Testis (tissue), 3 donors: ENCODE data around the gene SRRM2. TPM values are rescaled to one million over a fixed set of nuclear protein-coding genes. Genes with fewer than 3 reads are reported as not detected.

Experiments used
- DNase-seq: peaks from one replicate; pipeline ENCODE4 v3.0.0-alpha.2; 2019
- H3K27ac ChIP-seq, 2 donors: fragments of 200-600 bp; sonication (generic); one replicate each; pipeline ENCODE4 v1.5.1; 2019
- H3K27me3 ChIP-seq: fragments of 200-600 bp; sonication (generic); one replicate; pipeline ENCODE4 v1.5.1; 2019
- H3K36me3 ChIP-seq: fragments of 200-600 bp; sonication (generic); one replicate; pipeline ENCODE4 v1.5.1; 2017; ENCODE audit warnings: low read depth; ENCODE audit errors: missing control alignments
- H3K4me1 ChIP-seq: fragments of 200-600 bp; sonication (generic); one replicate; pipeline ENCODE4 v1.5.1; 2019
- H3K4me3 ChIP-seq, 2 donors: fragments of 200-600 bp; sonication (generic); one replicate each; pipeline ENCODE4 v1.5.1; 2017 to 2019
- H3K9me3 ChIP-seq: fragments of 200-600 bp; sonication (generic); one replicate; pipeline ENCODE4 v1.5.1; 2017
- CTCF ChIP-seq, 3 experiments: fragments of 450-650 bp in 2 of 3; fragments of 200-600 bp in 1 of 3; sonication (generic) in 1 of 3; IDR thresholded peaks; one replicate each; pipeline ENCODE4 v1.5.1; 2016 to 2019; ENCODE audit warnings: antibody characterized with exemption in 3 of 3, mild to moderate bottlenecking in 2 of 3, moderate library complexity in 1 of 3
- POLR2A ChIP-seq: fragments of 450-650 bp; IDR thresholded peaks from one replicate; pipeline ENCODE4 v1.6.1; 2017; ENCODE audit warnings: antibody characterized with exemption, mild to moderate bottlenecking, moderate library complexity
- WGBS, 2 donors: methylation state at CpG; one replicate each; pipeline ENCODE4 v1.1.5; 2018; 5-methylcytosine and 5-hydroxymethylcytosine counted together
- intact Hi-C: fragments of 100-400 bp; cut with DNase I; formaldehyde crosslinking; loops from one replicate; pipeline ENCODE4 v1.15.1; 2023; ENCODE audit warnings: low total_unique reads
- polyA plus RNA-seq: library from polyadenylated mRNA; stranded (reverse); fragments of 350-450 nt; fragmentation: Illumina TruSeq; extraction: RNeasy Lipid Tissue Mini Kit (QIAGEN cat#74804); gene quantifications from one replicate; pipeline ENCODE4 v1.2.3, GENCODE V29; 2014; ENCODE audit warnings: low read depth, low replicate concordance; ENCODE audit not compliant: insufficient read depth
- total RNA-seq, 2 donors: library from RNA; depleted of rRNA; stranded (reverse); fragments of >200 nt; gene quantifications; one replicate each; pipeline ENCODE4 v1.2.3, GENCODE V29; 2016

Gene SRRM2
- total and polyA plus RNA-seq, 3 donors from 2014 or later: 446 to 738 (median 526) TPM

- Histone ChIP-seq H3K9me3 (no peaks in the 10 kb centered on the region), H3K4me3 (no peak overlapping the region), H3K36me3 (peaks cover 3% of the 10 kb centered on the region), H3K27ac (no peak overlapping the region), H3K4me1 (peaks cover 39% of the 10 kb centered on the region), H3K27me3 (no peaks in the 10 kb centered on the region)
- intact Hi-C loops: no loop called here
- DNase-seq: no peak
- WGBS, 2 donors: 93 to 94% methylated on average over 44 of the region's 44 CpGs
- TF ChIP-seq POLR2A: no peak
- TF ChIP-seq CTCF (IDR thresholded peaks at IDR 0.05): no peak
Measured at GRCh38 chr16:2766430-2767139, 14.1 kb downstream of the SRRM2 start.

GRCh38 chr16:2767140-2767731 is 14.8 kb downstream of the SRRM2 start:
- TF ChIP-seq POLR2A (no peak), CTCF (IDR thresholded peaks at IDR 0.05) (no peak)
- H3K4me1 ChIP-seq: peaks cover 39% of the 10 kb centered on the region
- no peaks in the 10 kb centered on the region for H3K9me3 ChIP-seq
- peak; percentile 38 for DNase-seq
- H3K27ac ChIP-seq: no peak overlapping the region
- H3K4me3 ChIP-seq: no peak overlapping the region
- 66 to 83% methylated on average over 11 to 19 of the region's 19 CpGs for WGBS, 2 donors
- H3K27me3 ChIP-seq: no peaks in the 10 kb centered on the region
- intact Hi-C loops: no loop called here
- H3K36me3 ChIP-seq: no peaks in the 10 kb centered on the region

GRCh38 chr16:2767891-2768290 is 15.5 kb downstream of the SRRM2 start:
- no peak for TF ChIP-seq POLR2A
- no peak for TF ChIP-seq CTCF (IDR thresholded peaks at IDR 0.05)
- no peaks in the 10 kb centered on the region for H3K36me3 ChIP-seq
- peaks cover 39% of the 10 kb centered on the region for H3K4me1 ChIP-seq
- no peak for DNase-seq
- no peaks in the 10 kb centered on the region for H3K27me3 ChIP-seq
- intact Hi-C loops: no loop called here
- no peak overlapping the region for H3K4me3 ChIP-seq
- WGBS, 2 donors: 66 to 74% methylated on average over 12 to 14 of the region's 14 CpGs
- no peaks in the 10 kb centered on the region for H3K9me3 ChIP-seq
- H3K27ac ChIP-seq: peak overlapping the region in 1 of 2 donors; percentile 48

GRCh38 chr16:2768403-2769089 is 16.1 kb downstream of the SRRM2 start:
- peaks cover 39% of the 10 kb centered on the region for H3K4me1 ChIP-seq
- WGBS, 2 donors: 56 to 61% methylated on average over 14 to 17 of the region's 17 CpGs
- H3K36me3 ChIP-seq: no peaks in the 10 kb centered on the region
- H3K4me3 ChIP-seq: no peak overlapping the region
- peak overlapping the region; percentile 31 to 48 for H3K27ac ChIP-seq
- H3K27me3 ChIP-seq: no peaks in the 10 kb centered on the region
- no peaks in the 10 kb centered on the region for H3K9me3 ChIP-seq
- intact Hi-C loops: no loop called here
- DNase-seq: no peak
- TF ChIP-seq CTCF (IDR thresholded peaks at IDR 0.05) (no peak), POLR2A (no peak)
